ENCODE data around the gene ABHD12B.

DNA sequence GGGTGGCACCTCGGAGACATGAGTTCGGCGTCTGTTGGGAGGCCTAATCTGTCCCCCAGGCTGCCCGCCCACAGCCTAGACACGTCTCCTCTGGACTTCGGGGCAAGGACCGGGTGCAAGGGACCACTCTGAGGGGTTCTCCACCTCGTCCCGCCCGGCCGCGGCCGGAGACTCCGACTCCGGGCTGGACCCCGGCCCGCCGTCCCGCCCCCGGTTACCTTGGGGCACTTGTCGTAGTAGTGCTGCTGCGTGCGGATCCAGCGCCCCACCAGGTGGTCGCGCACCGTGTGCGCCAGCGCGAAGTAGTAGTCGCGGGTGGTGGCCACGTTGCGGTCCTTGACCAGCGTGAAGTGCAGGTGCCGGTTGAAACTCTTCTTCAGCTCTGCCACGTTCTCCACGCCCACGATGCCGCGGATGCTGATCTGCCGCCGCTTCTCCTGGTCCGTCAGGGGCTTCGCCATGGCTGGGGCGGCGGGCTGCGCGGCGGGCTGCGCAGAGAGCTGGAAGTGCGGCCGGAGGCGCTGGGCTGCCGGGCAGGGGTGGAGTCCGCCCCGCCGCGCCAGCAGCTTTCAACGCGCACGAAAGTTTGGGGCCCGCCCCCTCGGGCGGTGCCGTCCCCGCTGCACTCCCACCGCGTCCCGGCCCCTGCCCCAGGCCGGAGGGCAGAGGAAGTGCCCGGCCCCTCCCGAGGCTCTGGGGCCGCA, 72.2 kb downstream of the ABHD12B start, which contains the start of gene PYGL:
- TF ChIP-seq, protein P1, sequence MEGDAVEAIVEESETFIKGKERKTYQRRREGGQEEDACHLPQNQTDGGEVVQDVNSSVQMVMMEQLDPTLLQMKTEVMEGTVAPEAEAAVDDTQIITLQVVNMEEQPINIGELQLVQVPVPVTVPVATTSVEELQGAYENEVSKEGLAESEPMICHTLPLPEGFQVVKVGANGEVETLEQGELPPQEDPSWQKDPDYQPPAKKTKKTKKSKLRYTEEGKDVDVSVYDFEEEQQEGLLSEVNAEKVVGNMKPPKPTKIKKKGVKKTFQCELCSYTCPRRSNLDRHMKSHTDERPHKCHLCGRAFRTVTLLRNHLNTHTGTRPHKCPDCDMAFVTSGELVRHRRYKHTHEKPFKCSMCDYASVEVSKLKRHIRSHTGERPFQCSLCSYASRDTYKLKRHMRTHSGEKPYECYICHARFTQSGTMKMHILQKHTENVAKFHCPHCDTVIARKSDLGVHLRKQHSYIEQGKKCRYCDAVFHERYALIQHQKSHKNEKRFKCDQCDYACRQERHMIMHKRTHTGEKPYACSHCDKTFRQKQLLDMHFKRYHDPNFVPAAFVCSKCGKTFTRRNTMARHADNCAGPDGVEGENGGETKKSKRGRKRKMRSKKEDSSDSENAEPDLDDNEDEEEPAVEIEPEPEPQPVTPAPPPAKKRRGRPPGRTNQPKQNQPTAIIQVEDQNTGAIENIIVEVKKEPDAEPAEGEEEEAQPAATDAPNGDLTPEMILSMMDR (IDR thresholded peaks at IDR 0.05), result no peak
- TF ChIP-seq POLR2AphosphoS5 (IDR thresholded peaks at IDR 0.05), result no peak

Measured in prostate gland (tissue), 2 donors.